HCT116 (cell line): ENCODE measurements around the gene NDUFB6. TPM values are rescaled to one million over a fixed set of nuclear protein-coding genes. Genes with fewer than 3 reads are reported as not detected.
"Not testable (repeated sequence)": the region's sequence is repeated elsewhere in the genome, so short reads cannot be mapped to it uniquely, and the experiment has no call there.

ENCODE experiments used
- ATAC-seq: fragments of 200-7000 bp; cut with Tn5 transposase; 2 replicates; pipeline ENCODE4 v1.9.1; 2020; ENCODE audit warnings: mild to moderate bottlenecking, moderate library complexity
- BruUV-seq: library from RNA; stranded (reverse); fragments of 400-500 nt; replicated peaks from 2 replicates; lab custom pipeline; 2021; lab: Mats Ljungman, UMichigan
- CTCF ChIA-PET: fragments of 300-600 bp; sonication (Branson Sonifier 250); formaldehyde crosslinking; loops from one replicate; lab custom pipeline; 2021; ENCODE audit warnings: antibody characterized with exemption; lab: Charles Lee
- POLR2A ChIA-PET: fragments of 300-600, 350-600 bp; sonication (Branson Sonifier 250); formaldehyde crosslinking; loops from one replicate; lab custom pipeline; 2021; ENCODE audit warnings: antibody characterized with exemption; lab: Charles Lee
- RAD21 ChIA-PET, 2 experiments: fragments of 300-600 bp; sonication (Branson Sonifier 250); formaldehyde crosslinking; loops; one replicate each; lab custom pipeline; 2023; ENCODE audit warnings: low total read pairs in 2 of 2; ENCODE audit not compliant: uncharacterized antibody in 2 of 2, unreplicated experiment in 2 of 2, low non-redundant PET in 1 of 2; lab: Charles Lee
- DNase-seq: peaks from one replicate; pipeline ENCODE4 v3.0.0-alpha.2; 2010; ENCODE audit warnings: low read depth, low spot score
- H2AFZ ChIP-seq: fragments of 200-600 bp; shearing (Covaris generic), sonication (generic); 2 replicates; pipeline ENCODE4 v1.6.1; 2017; ENCODE audit warnings: low read depth, mixed run types, mixed read lengths, antibody characterized with exemption, low read length; ENCODE audit not compliant: poor library complexity, severe bottlenecking
- H3K27ac ChIP-seq: 2 replicates; pipeline ENCODE4 v1.5.1; 2012; ENCODE audit warnings: low read depth, low read length
- H3K27me3 ChIP-seq: fragments of 200-600 bp; sonication (generic); 2 replicates; pipeline ENCODE4 v1.6.1; 2016; ENCODE audit warnings: mixed run types, low read length, mixed read lengths; ENCODE audit not compliant: insufficient read depth
- H3K36me3 ChIP-seq, 2 experiments: fragments of 200-500 bp in 1 of 2; fragments of 200-600 bp in 1 of 2; sonication (Bioruptor generic) in 1 of 2; sonication (generic) in 1 of 2; 2 replicates each; pipeline versions ENCODE4 v1.5.1 to v1.6.1; 2014 to 2016; ENCODE audit warnings: low read length in 2 of 2, inconsistent platforms in 1 of 2, mixed read lengths in 1 of 2, mixed run types in 1 of 2; ENCODE audit not compliant: insufficient read depth in 2 of 2, control insufficient read depth in 1 of 2
- H3K4me1 ChIP-seq, 2 experiments: fragments of 200-600 bp in 1 of 2; sonication (generic) in 1 of 2; 2 replicates each; pipeline versions ENCODE4 v1.5.1 to v1.6.1; 2012 to 2017; ENCODE audit warnings: low read length in 2 of 2, inconsistent platforms in 1 of 2, mild to moderate bottlenecking in 1 of 2, mixed read lengths in 1 of 2, mixed run types in 1 of 2, moderate library complexity in 1 of 2; ENCODE audit not compliant: insufficient read depth in 2 of 2, control insufficient read depth in 1 of 2
- H3K4me2 ChIP-seq: fragments of 200-600 bp; sonication (generic); 2 replicates; pipeline ENCODE4 v1.6.1; 2017; ENCODE audit warnings: mixed run types, low read length, mixed read lengths
- H3K4me3 ChIP-seq, 2 experiments: fragments of 200-600 bp in 1 of 2; sonication (generic) in 1 of 2; replicated peaks in 1 of 2; 2 replicates each; pipeline ENCODE4 v1.5.1; 2011 to 2016; ENCODE audit warnings: low read length in 2 of 2, control low read depth in 1 of 2, low read depth in 1 of 2, mild to moderate bottlenecking in 1 of 2, mixed read lengths in 1 of 2, mixed run types in 1 of 2
- H3K79me2 ChIP-seq: fragments of 200-600 bp; sonication (generic); 2 replicates; pipeline ENCODE4 v1.6.1; 2017; ENCODE audit warnings: mild to moderate bottlenecking, mixed run types, low read length, moderate library complexity, mixed read lengths; ENCODE audit not compliant: insufficient read depth
- H3K9ac ChIP-seq: fragments of 200-600 bp; sonication (generic); 2 replicates; pipeline ENCODE4 v1.6.1; 2016; ENCODE audit warnings: low read length, mixed read lengths
- H3K9me2 ChIP-seq: fragments of 200-600 bp; sonication (generic), shearing (Covaris generic); 2 replicates; pipeline ENCODE4 v1.6.1; 2017; ENCODE audit warnings: mixed run types, mild to moderate bottlenecking, moderate library complexity; ENCODE audit not compliant: insufficient read depth
- H3K9me3 ChIP-seq, 2 experiments: fragments of 200-500 bp in 1 of 2; fragments of 200-600 bp in 1 of 2; sonication (Bioruptor generic) in 1 of 2; sonication (generic) in 1 of 2; 2 replicates each; pipeline ENCODE4 v1.6.1; 2014 to 2017; ENCODE audit warnings: low read length in 2 of 2, mixed read lengths in 2 of 2, inconsistent platforms in 1 of 2, low read depth in 1 of 2, mild to moderate bottlenecking in 1 of 2, mixed run types in 1 of 2, moderate library complexity in 1 of 2; ENCODE audit not compliant: control insufficient read depth in 1 of 2, insufficient read depth in 1 of 2
- H4K20me1 ChIP-seq: fragments of 200-600 bp; sonication (generic), shearing (Covaris generic); 2 replicates; pipeline ENCODE4 v1.6.1; 2017; ENCODE audit warnings: mixed run types, mild to moderate bottlenecking, moderate library complexity; ENCODE audit not compliant: insufficient read depth
- CEBPB ChIP-seq: IDR thresholded peaks from 2 replicates; pipeline ENCODE4 v1.6.1; 2012; ENCODE audit warnings: low read depth
- EZH2 ChIP-seq: fragments of 200-600 bp; sonication (generic); IDR thresholded peaks from 2 replicates; pipeline ENCODE4 v1.6.1; 2017; ENCODE audit warnings: antibody characterized with exemption, mixed run types
- POLR2AphosphoS5 ChIP-seq: IDR thresholded peaks from 2 replicates; pipeline ENCODE4 v1.6.1; 2011; ENCODE audit warnings: mild to moderate bottlenecking, low read depth, low read length, moderate library complexity
- SIN3A ChIP-seq: IDR thresholded peaks from 2 replicates; pipeline ENCODE4 v1.6.1; 2012; ENCODE audit warnings: low read depth
- SP1 ChIP-seq: IDR thresholded peaks from 2 replicates; pipeline ENCODE4 v1.6.1; 2012; ENCODE audit warnings: low read depth
- SRF ChIP-seq: IDR thresholded peaks from 2 replicates; pipeline ENCODE4 v1.6.1; 2012; ENCODE audit warnings: low read depth
- YY1 ChIP-seq: IDR thresholded peaks from 2 replicates; pipeline ENCODE4 v1.6.1; 2011; ENCODE audit warnings: low read length, low read depth, moderate library complexity, mild to moderate bottlenecking; ENCODE audit not compliant: insufficient replicate concordance; ENCODE audit errors: extremely low read depth
- intact Hi-C: fragments of 100-400 bp; cut with micrococcal nuclease; formaldehyde crosslinking; loops from 2 replicates; pipeline ENCODE4 v1.10.0; 2022
- total RNA-seq: library from RNA; stranded (reverse); gene quantifications from one replicate; pipeline ENCODE4 v1.2.1, GENCODE V29; 2021; ENCODE audit not compliant: unreplicated experiment

NDUFB6 gene
- total RNA-seq, 1 experiment from 2014 or later: 68.9 TPM

- no peak overlapping the region; the same call in 1 of the 2 replicates for H3K27ac ChIP-seq
- H3K9me2 ChIP-seq: no peaks in the 10 kb centered on the region
- no peaks in the 10 kb centered on the region for H3K9me3 ChIP-seq
- H3K79me2 ChIP-seq: peaks cover 72% of the 10 kb centered on the region
- intact Hi-C loops: no loop called here
- TF ChIP-seq YY1 (no peak), EZH2 (no peak), POLR2AphosphoS5 (no peak), SP1 (no peak), CEBPB (no peak), SIN3A (no peak), SRF (no peak)
- no peaks in the 10 kb centered on the region for H4K20me1 ChIP-seq
- no peak overlapping the region for H2AFZ ChIP-seq
- H3K27me3 ChIP-seq: no peaks in the 10 kb centered on the region
- ChIA-PET POLR2A (interaction anchor here (0.7 kb wide), 1 partner anchor 15 kb away, joined by 3 read pairs; no protein-coding TSS in a partner anchor), RAD21 (interaction anchor here in 1 of 2 experiments (0.7 kb wide), 1 partner anchor 24 kb away, joined by 3 read pairs; no protein-coding TSS in a partner anchor), CTCF (interaction anchor here (1.6 to 1.7 kb wide), 2 partner anchors 23 to 172 kb away, joined by 3 to 6 read pairs; no protein-coding TSS in a partner anchor)
- DNase-seq: no peak
- no peak overlapping the region; a peak in 1 of 4 replicates for H3K4me3 ChIP-seq
- no peak for ATAC-seq
- peak overlapping the region; percentile 94 for H3K4me2 ChIP-seq
- TSS peak; percentile 4 for BruUV-seq
- peaks cover 8 to 22% of the 10 kb centered on the region in 2 experiments for H3K4me1 ChIP-seq
- no peaks in the 10 kb centered on the region; a peak in 2 of 4 replicates for H3K36me3 ChIP-seq
- no peak overlapping the region for H3K9ac ChIP-seq
Measured at GRCh38 chr9:32550150-32550561, 22.8 kb downstream of the NDUFB6 start.

GRCh38 chr9:32548213-32548612, 24.7 kb downstream of the NDUFB6 start:
- RAD21 ChIA-PET, H3K27me3 ChIP-seq, H3K27ac ChIP-seq, H3K4me3 ChIP-seq, ATAC-seq, BruUV-seq, H2AFZ ChIP-seq, H3K9me2 ChIP-seq, CTCF ChIA-PET, intact Hi-C loops, H4K20me1 ChIP-seq, H3K36me3 ChIP-seq, POLR2A ChIA-PET, H3K9ac ChIP-seq, H3K4me2 ChIP-seq, DNase-seq, H3K9me3 ChIP-seq: not testable (repeated sequence)
- peaks cover 4 to 18% of the 10 kb centered on the region in 2 experiments for H3K4me1 ChIP-seq
- peaks cover 86% of the 10 kb centered on the region for H3K79me2 ChIP-seq
